Stimulated activated memory B cell treated with anti-CD40 and anti-IgM and Interleukin-4, amounts not matched to agents 10 μg/mL and 1 μg/mL and 100 μg/mL, for 72 hours (primary cell): Measurements from ENCODE around the gene PDCL2.

Experiments
- ATAC-seq: fragments of 150-1000 bp; cut with Tn5 transposase; 2 replicates; pipeline ENCODE4 v1.10.0; 2021
- H3K27ac Mint-ChIP-seq: one replicate; pipeline ENCODE4 v1.8.0; 2022; ENCODE audit warnings: mild to moderate bottlenecking, mixed read lengths
- H3K27me3 Mint-ChIP-seq: one replicate; pipeline ENCODE4 v1.8.0; 2022; ENCODE audit warnings: mixed read lengths
- H3K36me3 Mint-ChIP-seq: one replicate; pipeline ENCODE4 v1.8.0; 2022; ENCODE audit warnings: mixed read lengths
- H3K4me1 Mint-ChIP-seq: one replicate; pipeline ENCODE4 v1.8.0; 2022; ENCODE audit warnings: mixed read lengths
- H3K4me3 Mint-ChIP-seq: one replicate; pipeline ENCODE4 v1.8.0; 2022; ENCODE audit warnings: mild to moderate bottlenecking, moderate library complexity, mixed read lengths
- H3K9me3 Mint-ChIP-seq: one replicate; pipeline ENCODE4 v1.8.0; 2022; ENCODE audit warnings: mixed read lengths

Gene PDCL2

GRCh38 chr4:55530691-55531090, 61.4 kb downstream of the PDCL2 start:
- Mint-ChIP-seq H3K4me1 (no peaks in the 10 kb centered on the region), H3K4me3 (no peak overlapping the region), H3K27ac (no peak overlapping the region), H3K27me3 (no peaks in the 10 kb centered on the region), H3K36me3 (peaks cover 43% of the 10 kb centered on the region), H3K9me3 (peaks cover 10% of the 10 kb centered on the region)
- no peak for ATAC-seq

- Mint-ChIP-seq H3K4me1 (no peaks in the 10 kb centered on the region), H3K36me3 (peaks cover 43% of the 10 kb centered on the region), H3K27me3 (no peaks in the 10 kb centered on the region), H3K9me3 (peaks cover 10% of the 10 kb centered on the region), H3K27ac (no peak overlapping the region), H3K4me3 (no peak overlapping the region)
- no peak for ATAC-seq
These were observed 61.9 kb downstream of the PDCL2 start for GRCh38 chr4:55530167-55530566.

- Mint-ChIP-seq H3K4me1 (no peaks in the 10 kb centered on the region), H3K36me3 (peaks cover 33% of the 10 kb centered on the region), H3K27me3 (no peaks in the 10 kb centered on the region), H3K27ac (no peak overlapping the region), H3K9me3 (peaks cover 4% of the 10 kb centered on the region), H3K4me3 (no peak overlapping the region)
- no peak for ATAC-seq
These were observed 63.6 kb downstream of the PDCL2 start for GRCh38 chr4:55528491-55528890.

GRCh38 chr4:55524844-55525571, 67.0 kb downstream of the PDCL2 start:
- H3K9me3 Mint-ChIP-seq = no peaks in the 10 kb centered on the region
- no peak for ATAC-seq
- H3K4me3 Mint-ChIP-seq = no peak overlapping the region
- peaks cover 11% of the 10 kb centered on the region for H3K4me1 Mint-ChIP-seq
- no peak overlapping the region for H3K27ac Mint-ChIP-seq
- H3K36me3 Mint-ChIP-seq = peaks cover 19% of the 10 kb centered on the region
- no peaks in the 10 kb centered on the region for H3K27me3 Mint-ChIP-seq

- Mint-ChIP-seq H3K36me3 (peaks cover 44% of the 10 kb centered on the region), H3K4me1 (peaks cover 30% of the 10 kb centered on the region), H3K9me3 (peaks cover 3% of the 10 kb centered on the region), H3K4me3 (no peak overlapping the region), H3K27me3 (no peaks in the 10 kb centered on the region), H3K27ac (no peak overlapping the region)
- ATAC-seq = no peak
These were observed 73.6 kb downstream of the PDCL2 start for GRCh38 chr4:55518442-55518841.

GRCh38 chr4:55517526-55518229, 74.4 kb downstream of the PDCL2 start:
- Mint-ChIP-seq H3K36me3 (peaks cover 49% of the 10 kb centered on the region), H3K27me3 (no peaks in the 10 kb centered on the region), H3K9me3 (peaks cover 3% of the 10 kb centered on the region), H3K4me3 (no peak overlapping the region), H3K27ac (no peak overlapping the region), H3K4me1 (peaks cover 28% of the 10 kb centered on the region)
- no peak for ATAC-seq

- Mint-ChIP-seq H3K27ac (no peak overlapping the region), H3K27me3 (no peaks in the 10 kb centered on the region), H3K4me3 (no peak overlapping the region), H3K4me1 (peaks cover 38% of the 10 kb centered on the region), H3K36me3 (peaks cover 32% of the 10 kb centered on the region), H3K9me3 (peaks cover 3% of the 10 kb centered on the region)
- no peak for ATAC-seq
These were observed 79.0 kb downstream of the PDCL2 start for GRCh38 chr4:55512922-55513571.

GRCh38 chr4:55512077-55512476, 80.0 kb downstream of the PDCL2 start:
- Mint-ChIP-seq H3K4me3 (no peak overlapping the region), H3K4me1 (peaks cover 34% of the 10 kb centered on the region), H3K36me3 (peaks cover 30% of the 10 kb centered on the region), H3K27ac (no peak overlapping the region), H3K27me3 (no peaks in the 10 kb centered on the region), H3K9me3 (peaks cover 3% of the 10 kb centered on the region)
- ATAC-seq = no peak

- Mint-ChIP-seq H3K36me3 (peaks cover 24% of the 10 kb centered on the region), H3K4me3 (no peak overlapping the region), H3K27me3 (no peaks in the 10 kb centered on the region), H3K9me3 (peaks cover 3% of the 10 kb centered on the region), H3K27ac (no peak overlapping the region), H3K4me1 (peaks cover 27% of the 10 kb centered on the region)
- ATAC-seq = no peak
These were observed 81.4 kb downstream of the PDCL2 start for GRCh38 chr4:55510685-55511084.

- Mint-ChIP-seq H3K4me3 (no peak overlapping the region), H3K27me3 (no peaks in the 10 kb centered on the region), H3K36me3 (peaks cover 22% of the 10 kb centered on the region), H3K27ac (no peak overlapping the region), H3K4me1 (peaks cover 25% of the 10 kb centered on the region), H3K9me3 (peaks cover 3% of the 10 kb centered on the region)
- ATAC-seq = no peak
These were observed 82.8 kb downstream of the PDCL2 start for GRCh38 chr4:55509266-55509665.

GRCh38 chr4:55507612-55508011, 84.4 kb downstream of the PDCL2 start:
- peaks cover 21% of the 10 kb centered on the region for H3K4me1 Mint-ChIP-seq
- no peaks in the 10 kb centered on the region for H3K27me3 Mint-ChIP-seq
- no peak overlapping the region for H3K4me3 Mint-ChIP-seq
- peaks cover 16% of the 10 kb centered on the region for H3K36me3 Mint-ChIP-seq
- no peak for ATAC-seq
- H3K9me3 Mint-ChIP-seq = no peaks in the 10 kb centered on the region
- H3K27ac Mint-ChIP-seq = no peak overlapping the region
